SU-DHL-6 (cell line): ENCODE measurements around the gene C2CD2.

Experiments used
- CTCF ChIP-seq: fragments of 200-600 bp; sonication (generic); IDR thresholded peaks from one replicate; pipeline ENCODE4 v1.5.1; 2017; ENCODE audit warnings: antibody characterized with exemption, mild to moderate bottlenecking, low read length, moderate library complexity; ENCODE audit not compliant: insufficient read depth, poor library complexity, severe bottlenecking
- EZH2phosphoT487 ChIP-seq: fragments of 200-600 bp; sonication (generic), shearing (Covaris generic); conservative IDR thresholded peaks from 2 replicates; pipeline ENCODE4 v1.6.1; 2018; ENCODE audit warnings: mild to moderate bottlenecking, antibody characterized with exemption, low read length, moderate library complexity, mixed read lengths

GRCh38 chr21:41932191-41932575 is 21.6 kb downstream of the C2CD2 start:
- TF ChIP-seq EZH2phosphoT487: no peak
- TF ChIP-seq CTCF: no peak
